OCI-LY1 (cell line): ENCODE results near the gene RRAGA.

Experiments used
- H2AFZ ChIP-seq: fragments of 200-600 bp; sonication (generic), shearing (Covaris generic); 2 replicates; pipeline ENCODE4 v1.6.0; 2014; ENCODE audit warnings: antibody characterized with exemption, mild to moderate bottlenecking, low read length
- H3F3A ChIP-seq: fragments of 200-600 bp; sonication (generic), shearing (Covaris generic); 2 replicates; pipeline ENCODE4 v1.6.0; 2014; ENCODE audit warnings: mild to moderate bottlenecking, antibody characterized with exemption, low read length, moderate library complexity; ENCODE audit not compliant: insufficient read depth
- H3K27ac ChIP-seq: fragments of 200-600 bp; sonication (generic); 2 replicates; pipeline ENCODE4 v1.5.1; 2014; ENCODE audit warnings: low read length, mixed run types, mild to moderate bottlenecking, low read depth; ENCODE audit not compliant: poor library complexity, severe bottlenecking
- H3K27me3 ChIP-seq: fragments of 200-600 bp; sonication (generic); 2 replicates; pipeline ENCODE4 v1.6.0; 2014; ENCODE audit warnings: antibody characterized with exemption, mild to moderate bottlenecking, low read length, moderate library complexity; ENCODE audit not compliant: insufficient read depth
- H3K36me3 ChIP-seq: fragments of 200-600 bp; sonication (generic); 2 replicates; pipeline ENCODE4 v1.6.1; 2014; ENCODE audit warnings: mild to moderate bottlenecking, antibody characterized with exemption, low read length, moderate library complexity, mixed read lengths; ENCODE audit not compliant: insufficient read depth
- H3K4me1 ChIP-seq: fragments of 200-600 bp; sonication (generic); 2 replicates; pipeline ENCODE4 v1.5.1; 2014; ENCODE audit warnings: mild to moderate bottlenecking, low read length, moderate library complexity; ENCODE audit not compliant: insufficient read depth, severe bottlenecking
- H3K4me2 ChIP-seq: fragments of 200-600 bp; sonication (generic), shearing (Covaris generic); 2 replicates; pipeline ENCODE4 v1.6.1; 2014; ENCODE audit warnings: low read length
- H3K4me3 ChIP-seq: fragments of 200-600 bp; sonication (generic); 2 replicates; pipeline ENCODE4 v1.5.1; 2014; ENCODE audit warnings: low read length, low read depth, mild to moderate bottlenecking, mixed read lengths; ENCODE audit not compliant: poor library complexity, severe bottlenecking
- H3K79me2 ChIP-seq: fragments of 200-600 bp; shearing (Covaris generic); 2 replicates; pipeline ENCODE4 v1.6.1; 2016; ENCODE audit warnings: mixed run types, low read length, mixed read lengths; ENCODE audit not compliant: insufficient read depth
- H3K9ac ChIP-seq: fragments of 200-600 bp; sonication (generic), shearing (Covaris generic); 2 replicates; pipeline ENCODE4 v1.6.1; 2014; ENCODE audit warnings: mild to moderate bottlenecking, low read length, mixed read lengths
- H3K9me2 ChIP-seq: fragments of 200-600 bp; sonication (generic), shearing (Covaris generic); 2 replicates; pipeline ENCODE4 v1.6.1; 2014; ENCODE audit warnings: low read depth, mild to moderate bottlenecking, low read length, mixed read lengths
- H3K9me3 ChIP-seq: fragments of 200-600 bp; shearing (Covaris generic); 2 replicates; pipeline ENCODE4 v1.6.1; 2014; ENCODE audit warnings: low read length, mixed read lengths
- H4K20me1 ChIP-seq: fragments of 200-600 bp; sonication (generic), shearing (Covaris generic); 2 replicates; pipeline ENCODE4 v1.6.0; 2016; ENCODE audit warnings: mild to moderate bottlenecking, low read length; ENCODE audit not compliant: insufficient read depth
- CTCF ChIP-seq: fragments of 200-600 bp; sonication (generic), shearing (Covaris generic); IDR thresholded peaks from 2 replicates; pipeline ENCODE4 v1.5.1; 2017; ENCODE audit warnings: mild to moderate bottlenecking, antibody characterized with exemption, low read length, moderate library complexity, mixed read lengths
- EZH2 ChIP-seq: fragments of 200-600 bp; sonication (generic), shearing (Covaris generic); IDR thresholded peaks from 2 replicates; pipeline ENCODE4 v1.8.0; 2017; ENCODE audit warnings: borderline replicate concordance, mixed run types, mild to moderate bottlenecking, antibody characterized with exemption, low read length, moderate library complexity, mixed read lengths

Gene RRAGA

GRCh38 chr9:19023078-19023477, 26.1 kb upstream of the RRAGA start:
- H3K9me2 ChIP-seq = no peaks in the 10 kb centered on the region
- H3K4me2 ChIP-seq = no peak overlapping the region
- H3K4me3 ChIP-seq = no peak overlapping the region
- H3F3A ChIP-seq = no peaks in the 10 kb centered on the region
- no peaks in the 10 kb centered on the region for H3K4me1 ChIP-seq
- no peaks in the 10 kb centered on the region for H4K20me1 ChIP-seq
- no peak overlapping the region for H2AFZ ChIP-seq
- H3K9ac ChIP-seq = no peak overlapping the region
- no peaks in the 10 kb centered on the region for H3K9me3 ChIP-seq
- 0 out of 2 replicates have a peak, but pooled peaks cover 4% of the 10 kb centered on the region for H3K27me3 ChIP-seq
- H3K79me2 ChIP-seq = no peaks in the 10 kb centered on the region
- H3K27ac ChIP-seq = no peak overlapping the region
- H3K36me3 ChIP-seq = no peaks in the 10 kb centered on the region
- TF ChIP-seq CTCF = no peak

GRCh38 chr9:19026375-19026774, 22.9 kb upstream of the RRAGA start:
- Histone ChIP-seq H3K4me1 (no peaks in the 10 kb centered on the region), H3K9me2 (no peaks in the 10 kb centered on the region), H4K20me1 (no peaks in the 10 kb centered on the region), H3K4me2 (no peak overlapping the region), H3K27ac (no peak overlapping the region), H3F3A (no peaks in the 10 kb centered on the region), H3K4me3 (no peak overlapping the region), H3K79me2 (no peaks in the 10 kb centered on the region), H3K9me3 (no peaks in the 10 kb centered on the region), H3K27me3 (no peaks in the 10 kb centered on the region), H3K36me3 (no peaks in the 10 kb centered on the region), H2AFZ (no peak overlapping the region), H3K9ac (no peak overlapping the region)
- no peak for TF ChIP-seq EZH2
- no peak for TF ChIP-seq CTCF

GRCh38 chr9:19027825-19028224, 21.4 kb upstream of the RRAGA start:
- Histone ChIP-seq H3K4me2 (no peak overlapping the region), H3K27me3 (no peaks in the 10 kb centered on the region), H4K20me1 (no peaks in the 10 kb centered on the region), H3K9me2 (no peaks in the 10 kb centered on the region), H3K4me3 (no peak overlapping the region), H3K9ac (no peak overlapping the region), H3F3A (no peaks in the 10 kb centered on the region), H3K79me2 (no peaks in the 10 kb centered on the region), H3K4me1 (no peaks in the 10 kb centered on the region), H3K9me3 (no peaks in the 10 kb centered on the region), H3K36me3 (no peaks in the 10 kb centered on the region), H2AFZ (no peak overlapping the region), H3K27ac (no peak overlapping the region)
- TF ChIP-seq CTCF (no peak), EZH2 (no peak)
